OCI-LY7 (cell line): ENCODE measurements around the gene NISCH. TPM values are rescaled to one million over a fixed set of nuclear protein-coding genes. Genes with fewer than 3 reads are reported as not detected.

ENCODE experiments used
- BruUV-seq: library from RNA; stranded (reverse); fragments of 400-500 nt; replicated peaks from 2 replicates; lab custom pipeline; 2021; lab: Mats Ljungman, UMichigan
- CTCF ChIA-PET: fragments of 300-600 bp; sonication (Branson Sonifier 250); formaldehyde crosslinking; loops from one replicate; lab custom pipeline; 2022; ENCODE audit warnings: antibody characterized with exemption; ENCODE audit not compliant: unreplicated experiment; lab: Charles Lee
- POLR2A ChIA-PET: fragments of 300-600 bp; sonication (Branson Sonifier 250); formaldehyde crosslinking; loops from one replicate; lab custom pipeline; 2022; ENCODE audit warnings: antibody characterized with exemption; lab: Charles Lee
- DNase-seq: peaks from one replicate; pipeline ENCODE4 v3.0.0-alpha.2; 2015; ENCODE audit warnings: low spot score
- H2AFZ ChIP-seq: fragments of 200-600 bp; sonication (generic), shearing (Covaris generic); 2 replicates; pipeline ENCODE4 v1.6.1; 2014; ENCODE audit warnings: mild to moderate bottlenecking, antibody characterized with exemption, low read length, moderate library complexity
- H3K27ac ChIP-seq: fragments of 200-600 bp; sonication (generic); 2 replicates; pipeline ENCODE4 v1.5.1; 2014; ENCODE audit warnings: mixed run types, low read depth, mild to moderate bottlenecking, moderate library complexity, low read length, inconsistent platforms; ENCODE audit not compliant: poor library complexity, severe bottlenecking
- H3K36me3 ChIP-seq: fragments of 200-600 bp; sonication (generic); 2 replicates; pipeline ENCODE4 v1.6.1; 2014; ENCODE audit warnings: mild to moderate bottlenecking, antibody characterized with exemption, low read length, moderate library complexity, mixed read lengths; ENCODE audit not compliant: insufficient read depth
- H3K4me1 ChIP-seq: fragments of 200-600 bp; sonication (generic); 2 replicates; pipeline ENCODE4 v1.5.1; 2014; ENCODE audit warnings: mild to moderate bottlenecking, low read length; ENCODE audit not compliant: insufficient read depth, poor library complexity, severe bottlenecking
- H3K4me2 ChIP-seq: fragments of 200-600 bp; sonication (generic); 2 replicates; pipeline ENCODE4 v1.6.1; 2014; ENCODE audit warnings: mild to moderate bottlenecking, low read length
- H3K4me3 ChIP-seq: fragments of 200-600 bp; sonication (generic); 2 replicates; pipeline ENCODE4 v1.5.1; 2014; ENCODE audit warnings: mild to moderate bottlenecking, low read depth, low read length; ENCODE audit not compliant: poor library complexity, severe bottlenecking
- H3K79me2 ChIP-seq: fragments of 200-600 bp; sonication (generic); 2 replicates; pipeline ENCODE4 v1.6.1; 2016; ENCODE audit warnings: low read depth, mild to moderate bottlenecking, low read length, moderate library complexity, mixed read lengths; ENCODE audit not compliant: insufficient read depth
- H3K9me2 ChIP-seq: fragments of 200-600 bp; sonication (generic); 2 replicates; pipeline ENCODE4 v1.6.1; 2016; ENCODE audit warnings: mild to moderate bottlenecking, low read length, mixed read lengths; ENCODE audit not compliant: insufficient read depth
- H3K9me3 ChIP-seq: fragments of 200-600 bp; sonication (generic); 2 replicates; pipeline ENCODE4 v1.6.1; 2014; ENCODE audit warnings: mild to moderate bottlenecking, mixed run types, low read length, mixed read lengths
- H4K20me1 ChIP-seq: fragments of 200-600 bp; sonication (generic); 2 replicates; pipeline ENCODE4 v1.6.1; 2014; ENCODE audit warnings: mild to moderate bottlenecking, antibody characterized with exemption, low read length, moderate library complexity, mixed read lengths; ENCODE audit not compliant: insufficient read depth
- EZH2phosphoT487 ChIP-seq: fragments of 200-600 bp; sonication (generic); IDR thresholded peaks from 2 replicates; pipeline ENCODE4 v1.6.1; 2018; ENCODE audit warnings: low read depth, borderline replicate concordance, mild to moderate bottlenecking, mixed run types, antibody characterized with exemption, low read length, moderate library complexity, mixed read lengths
- intact Hi-C: fragments of 100-400 bp; cut with micrococcal nuclease; formaldehyde crosslinking; loops from one replicate; pipeline ENCODE4 v1.10.0; 2022; ENCODE audit not compliant: unreplicated experiment
- total RNA-seq, 2 experiments: library from RNA; depleted of rRNA in 1 of 2; stranded (reverse); fragments of >200 nt in 1 of 2; shearing (Covaris generic) in 1 of 2; gene quantifications; 2 replicates each; pipeline ENCODE4 v1.2.3, GENCODE V29; 2014 to 2022
- TF ChIP-seq, protein P1 (sequence below): fragments of 200-600 bp; sonication (generic); conservative IDR thresholded peaks from 2 replicates; pipeline ENCODE4 v1.5.1; 2014; ENCODE audit warnings: mild to moderate bottlenecking, antibody characterized with exemption, low read length, moderate library complexity, mixed read lengths

Gene NISCH
- total RNA-seq, 2 experiments from 2014 or later = 60.5 to 73.3 TPM

DNA sequence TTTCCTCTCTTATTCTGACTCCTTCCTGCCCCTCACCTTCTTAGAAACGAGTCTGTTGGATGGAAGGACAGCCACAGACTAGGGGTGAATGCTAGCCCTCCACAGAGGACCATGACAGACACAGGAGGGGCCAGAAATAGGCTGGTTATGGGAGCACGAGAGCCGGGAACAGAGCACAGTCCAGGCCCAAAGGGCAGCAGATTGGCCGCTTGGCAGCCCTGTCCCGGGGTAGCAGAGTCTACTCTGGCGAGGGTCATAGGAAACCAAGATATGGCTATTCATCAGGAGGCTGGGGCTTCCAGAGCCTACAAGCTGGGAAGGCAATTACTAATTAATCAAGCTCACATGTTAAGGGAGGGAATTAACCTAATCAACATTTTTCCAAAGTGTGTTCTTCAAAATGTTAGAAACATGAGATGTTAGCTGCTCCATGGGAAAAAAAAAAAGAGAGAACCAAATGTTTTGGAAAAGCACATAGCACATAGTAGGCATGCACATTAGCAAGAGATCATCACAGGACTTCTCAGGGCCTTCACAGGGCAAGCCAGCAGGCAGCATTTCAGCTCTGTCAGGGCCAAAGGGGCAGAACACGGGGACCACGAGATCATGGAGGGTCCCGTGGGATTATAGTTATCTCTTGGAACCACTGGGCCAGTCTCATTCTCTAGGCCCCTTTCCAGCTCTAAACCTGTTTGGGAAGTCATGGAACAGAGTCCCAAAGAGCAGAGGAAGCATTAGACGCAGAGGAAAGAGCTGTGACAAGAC lies 23.8 kb upstream of the NISCH start:
- TF ChIP-seq EZH2phosphoT487 = no peak
- TF ChIP-seq, protein P1, sequence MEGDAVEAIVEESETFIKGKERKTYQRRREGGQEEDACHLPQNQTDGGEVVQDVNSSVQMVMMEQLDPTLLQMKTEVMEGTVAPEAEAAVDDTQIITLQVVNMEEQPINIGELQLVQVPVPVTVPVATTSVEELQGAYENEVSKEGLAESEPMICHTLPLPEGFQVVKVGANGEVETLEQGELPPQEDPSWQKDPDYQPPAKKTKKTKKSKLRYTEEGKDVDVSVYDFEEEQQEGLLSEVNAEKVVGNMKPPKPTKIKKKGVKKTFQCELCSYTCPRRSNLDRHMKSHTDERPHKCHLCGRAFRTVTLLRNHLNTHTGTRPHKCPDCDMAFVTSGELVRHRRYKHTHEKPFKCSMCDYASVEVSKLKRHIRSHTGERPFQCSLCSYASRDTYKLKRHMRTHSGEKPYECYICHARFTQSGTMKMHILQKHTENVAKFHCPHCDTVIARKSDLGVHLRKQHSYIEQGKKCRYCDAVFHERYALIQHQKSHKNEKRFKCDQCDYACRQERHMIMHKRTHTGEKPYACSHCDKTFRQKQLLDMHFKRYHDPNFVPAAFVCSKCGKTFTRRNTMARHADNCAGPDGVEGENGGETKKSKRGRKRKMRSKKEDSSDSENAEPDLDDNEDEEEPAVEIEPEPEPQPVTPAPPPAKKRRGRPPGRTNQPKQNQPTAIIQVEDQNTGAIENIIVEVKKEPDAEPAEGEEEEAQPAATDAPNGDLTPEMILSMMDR = no peak
- H3K4me3 ChIP-seq = no peak overlapping the region
- no peak overlapping the region for H3K4me2 ChIP-seq
- H3K9me3 ChIP-seq = no peaks in the 10 kb centered on the region
- no peaks in the 10 kb centered on the region for H3K36me3 ChIP-seq
- ChIA-PET CTCF (interaction anchor here (0.6 to 0.8 kb wide), 4 partner anchors 12 to 86 kb away, joined by 3 to 4 read pairs (median 3); no protein-coding TSS in a partner anchor), POLR2A (interaction anchor here (0.9 to 1.2 kb wide), 2 partner anchors 9 to 153 kb away, joined by 3 to 6 read pairs; partner anchors contain the start of gene WDR82)
- no peak overlapping the region for H2AFZ ChIP-seq
- H3K79me2 ChIP-seq = no peaks in the 10 kb centered on the region
- no peaks in the 10 kb centered on the region for H4K20me1 ChIP-seq
- no TSS peak for BruUV-seq
- no peaks in the 10 kb centered on the region for H3K9me2 ChIP-seq
- peaks cover 8% of the 10 kb centered on the region for H3K4me1 ChIP-seq
- intact Hi-C loops = no loop called here
- H3K27ac ChIP-seq = no peak overlapping the region
- no peak for DNase-seq

DNA sequence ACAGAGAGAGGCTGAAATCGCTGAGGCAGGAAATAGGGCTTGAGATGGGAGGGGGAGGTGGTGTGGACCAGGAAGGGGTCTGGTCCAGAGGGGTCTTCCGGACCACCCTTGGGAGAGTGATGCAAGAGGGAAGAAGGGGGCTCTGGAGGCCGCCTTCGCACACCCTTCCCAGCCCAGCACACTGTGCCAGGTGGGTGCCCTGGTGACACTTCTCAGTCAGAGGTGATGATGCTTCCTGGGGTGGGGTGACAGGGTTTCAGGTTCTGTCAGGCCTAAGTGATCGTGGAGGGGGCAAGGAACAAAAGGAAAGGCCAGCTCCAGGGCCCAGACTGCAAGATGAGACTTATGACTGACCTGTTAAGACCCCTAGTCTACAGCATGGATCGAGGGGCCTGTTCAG lies 23.2 kb upstream of the NISCH start:
- Histone ChIP-seq H4K20me1 (no peaks in the 10 kb centered on the region), H3K9me3 (no peaks in the 10 kb centered on the region), H3K9me2 (no peaks in the 10 kb centered on the region), H3K36me3 (no peaks in the 10 kb centered on the region), H3K79me2 (no peaks in the 10 kb centered on the region), H3K27ac (no peak overlapping the region), H3K4me3 (no peak overlapping the region), H2AFZ (no peak overlapping the region), H3K4me1 (peaks cover 8% of the 10 kb centered on the region), H3K4me2 (no peak overlapping the region)
- CTCF ChIA-PET = interaction anchor here (0.6 to 0.8 kb wide), 2 partner anchors 11 to 54 kb away, joined by 3 read pairs; no protein-coding TSS in a partner anchor
- TF ChIP-seq, protein P1 = no peak
- TF ChIP-seq EZH2phosphoT487 = no peak
- DNase-seq = no peak
- intact Hi-C loops = no loop called here
- POLR2A ChIA-PET = interaction anchor here (0.9 to 1.2 kb wide), 2 partner anchors 9 to 154 kb away, joined by 3 to 6 read pairs; partner anchors contain the start of gene WDR82
- BruUV-seq = no TSS peak
